Endothelial cell of umbilical vein (primary cell): ENCODE measurements around the gene WWC1. TPM values are rescaled to one million over a fixed set of nuclear protein-coding genes. Genes with fewer than 3 reads are reported as not detected.

Experiments
- BruUV-seq: library from RNA; stranded (reverse); fragments of 400-500 nt; replicated peaks from 2 replicates; lab custom pipeline; 2021; lab: Mats Ljungman, UMichigan
- CTCF ChIA-PET: fragments of 300-600, 350-600 bp; sonication (Branson Sonifier 250); formaldehyde crosslinking; loops from one replicate; lab custom pipeline; 2021; ENCODE audit warnings: antibody characterized with exemption, inconsistent platforms; lab: Charles Lee
- POLR2A ChIA-PET: fragments of 300-600, 350-600 bp; sonication (Branson Sonifier 250); formaldehyde crosslinking; loops from one replicate; lab custom pipeline; 2021; ENCODE audit warnings: antibody characterized with exemption, inconsistent platforms; lab: Charles Lee
- DNase-seq: peaks from one replicate; pipeline ENCODE4 v3.0.0-alpha.2; 2011; ENCODE audit warnings: low read depth, low spot score
- FAIRE-seq: peaks from 2 replicates; lab custom pipeline; 2011; peaks lifted over from hg19 to GRCh38; lab: Jason Lieb, UNC
- H2AFZ ChIP-seq: 2 replicates; pipeline ENCODE4 v1.6.0; 2012; ENCODE audit warnings: low read depth, low read length, control low read depth, inconsistent platforms
- H3K27ac ChIP-seq: 2 replicates; pipeline ENCODE4 v1.5.1; 2011; ENCODE audit warnings: low read depth, mild to moderate bottlenecking, control low read depth, low read length, moderate library complexity; ENCODE audit not compliant: insufficient read depth
- H3K27me3 ChIP-seq, 2 experiments: 2 replicates each; pipeline versions ENCODE4 v1.6.0 to v1.6.1; 2011; ENCODE audit warnings: low read length in 2 of 2, mixed read lengths in 1 of 2; ENCODE audit not compliant: control insufficient read depth in 2 of 2, insufficient read depth in 2 of 2
- H3K36me3 ChIP-seq, 2 experiments: 2 replicates in 1 of 2; 3 replicates in 1 of 2; pipeline ENCODE4 v1.5.1; 2011; ENCODE audit warnings: low read length in 2 of 2, mild to moderate bottlenecking in 1 of 2, moderate library complexity in 1 of 2; ENCODE audit not compliant: control insufficient read depth in 2 of 2, insufficient read depth in 2 of 2; ENCODE audit errors: extremely low read depth in 1 of 2
- H3K4me1 ChIP-seq: 3 replicates; pipeline ENCODE4 v1.5.1; 2011; ENCODE audit warnings: mild to moderate bottlenecking, low read length; ENCODE audit not compliant: control insufficient read depth, insufficient read depth; ENCODE audit errors: extremely low read depth
- H3K4me2 ChIP-seq: 2 replicates; pipeline ENCODE4 v1.6.1; 2011; ENCODE audit warnings: low read length, control low read depth, mixed read lengths; ENCODE audit not compliant: insufficient read depth
- H3K4me3 ChIP-seq, 3 experiments: fragments of 200-600 bp in 1 of 3; sonication (generic), shearing (Covaris generic) in 1 of 3; replicated peaks in 1 of 3; 2 replicates each; pipeline ENCODE4 v1.5.1; 2011 to 2016; ENCODE audit warnings: control low read depth in 3 of 3, low read length in 3 of 3, mild to moderate bottlenecking in 2 of 3, inconsistent platforms in 1 of 3, low read depth in 1 of 3, moderate library complexity in 1 of 3; ENCODE audit not compliant: insufficient read depth in 1 of 3
- H3K79me2 ChIP-seq: 2 replicates; pipeline ENCODE4 v1.6.0; 2012; ENCODE audit warnings: low read length, inconsistent platforms; ENCODE audit not compliant: control insufficient read depth, insufficient read depth
- H3K9ac ChIP-seq: replicated peaks from 2 replicates; pipeline ENCODE3; 2011; ENCODE audit warnings: low read length, control low read depth; ENCODE audit not compliant: insufficient read depth; ENCODE audit errors: extremely low read depth
- H3K9me1 ChIP-seq: replicated peaks from 3 replicates; pipeline ENCODE4 v1.6.0; 2011; ENCODE audit warnings: mild to moderate bottlenecking, low read length; ENCODE audit not compliant: control insufficient read depth, insufficient read depth; ENCODE audit errors: extremely low read depth
- H3K9me3 ChIP-seq: replicated peaks from 2 replicates; pipeline ENCODE4 v1.5.1; 2012; ENCODE audit warnings: low read length, inconsistent platforms; ENCODE audit not compliant: control insufficient read depth, insufficient read depth
- H4K20me1 ChIP-seq: replicated peaks from 2 replicates; pipeline ENCODE3; 2011; ENCODE audit warnings: mild to moderate bottlenecking, low read length; ENCODE audit not compliant: control insufficient read depth, insufficient read depth; ENCODE audit errors: extremely low read depth
- CTCF ChIP-seq, 2 donors: IDR thresholded peaks; 1 replicate in 1 of 2; 2 replicates in 1 of 2; pipeline ENCODE4 v1.5.1; 2011; ENCODE audit warnings: low read length in 2 of 2, mild to moderate bottlenecking in 2 of 2, moderate library complexity in 2 of 2, control low read depth in 1 of 2, inconsistent platforms in 1 of 2, low read depth in 1 of 2; ENCODE audit not compliant: insufficient read depth in 1 of 2; ENCODE audit errors: extremely low read depth in 1 of 2
- EZH2 ChIP-seq: IDR thresholded peaks from 2 replicates; pipeline ENCODE4 v1.6.1; 2012; ENCODE audit warnings: borderline replicate concordance, low read depth, mild to moderate bottlenecking, moderate library complexity, low read length, inconsistent platforms; ENCODE audit not compliant: severe bottlenecking
- FOS ChIP-seq: IDR thresholded peaks from 2 replicates; pipeline ENCODE4 v1.6.1; 2011; ENCODE audit warnings: mild to moderate bottlenecking, low read length, moderate library complexity, borderline replicate concordance; ENCODE audit not compliant: insufficient read depth
- GATA2 ChIP-seq: IDR thresholded peaks from 2 replicates; pipeline ENCODE4 v1.7.0; 2011; ENCODE audit warnings: low read depth, mild to moderate bottlenecking, moderate library complexity, mixed read lengths, low read length; ENCODE audit not compliant: insufficient read length, insufficient read depth
- JUN ChIP-seq: IDR thresholded peaks from 2 replicates; pipeline ENCODE4 v1.6.1; 2011; ENCODE audit warnings: borderline replicate concordance, low read depth; ENCODE audit not compliant: insufficient read length, insufficient read depth
- MYC ChIP-seq: IDR thresholded peaks from one replicate; pipeline ENCODE4 v1.6.1; 2011; ENCODE audit warnings: mild to moderate bottlenecking, low read depth, low read length
- POLR2A ChIP-seq: IDR thresholded peaks from 2 replicates; pipeline ENCODE4 v1.6.1; 2012; ENCODE audit warnings: low read depth, mild to moderate bottlenecking, control low read depth, low read length
- POLR2AphosphoS5 ChIP-seq: IDR thresholded peaks from 2 replicates; pipeline ENCODE4 v1.6.1; 2012; ENCODE audit warnings: low read depth, mild to moderate bottlenecking, control low read depth, low read length, moderate library complexity; ENCODE audit not compliant: insufficient read depth
- dilution Hi-C: fragments of 300-500 bp; cut with MboI; formaldehyde crosslinking; loops from one replicate; pipeline ENCODE4 v1.15.0; 2019; ENCODE audit warnings: low sequenced_read_pairs; ENCODE audit not compliant: extremely low pct_ligation_motif_present
- intact Hi-C: fragments of 100-400 bp; cut with micrococcal nuclease; formaldehyde crosslinking; loops from one replicate; pipeline ENCODE4 v1.10.0; 2022
- polyA plus RNA-seq, 4 experiments: library from polyadenylated mRNA; depleted of rRNA in 3 of 4; stranded (reverse) in 3 of 4; unstranded in 1 of 4; fragments of >200 nt; gene quantifications; 2 replicates each; pipeline versions ENCODE4 v1.2.1 to v1.2.3, GENCODE V29; 2011 to 2012; ENCODE audit warnings: missing spikeins in 1 of 4
- total RNA-seq: library from RNA; stranded (reverse); gene quantifications from 2 replicates; pipeline ENCODE4 v1.2.3, GENCODE V29; 2021
- TF ChIP-seq, protein P1 (sequence below): IDR thresholded peaks from 2 replicates; pipeline ENCODE4 v1.6.1; 2011; ENCODE audit not compliant: insufficient read depth, insufficient read length

Gene WWC1
- total and polyA plus RNA-seq, 2 donors (not counting 3 experiments of a cell fraction or from before 2014, with no cell fraction given), result 0.03 to 0.91 TPM

DNA sequence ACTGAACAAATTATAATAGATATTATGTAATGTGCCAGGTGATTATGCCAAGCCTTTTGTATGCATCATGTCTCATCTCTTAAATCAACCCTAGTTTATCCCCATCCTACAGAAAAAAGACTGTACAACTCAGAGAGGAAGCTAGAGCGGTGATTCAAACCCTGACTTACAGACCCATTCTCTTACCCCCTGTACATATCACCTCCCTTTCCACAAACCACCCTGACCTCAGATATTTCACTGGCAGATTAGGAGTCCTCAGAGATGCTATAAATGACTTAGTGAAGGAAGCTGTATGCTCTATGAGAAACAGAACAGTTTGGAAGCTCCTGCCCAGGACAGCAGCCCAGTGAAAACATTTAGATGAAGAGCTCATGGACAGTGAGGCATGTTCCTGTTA, 115.8 kb downstream of the WWC1 start:
- no TSS peak for BruUV-seq
- no peak for FAIRE-seq
- Histone ChIP-seq H3K36me3 (no peaks in the 10 kb centered on the region), H3K4me3 (no peak overlapping the region), H3K79me2 (no peaks in the 10 kb centered on the region), H3K9ac (no peak overlapping the region), H3K9me1 (no peaks in the 10 kb centered on the region), H2AFZ (no peak overlapping the region), H3K27ac (no peak overlapping the region), H3K4me1 (no peaks in the 10 kb centered on the region), H3K27me3 (no peaks in the 10 kb centered on the region), H3K4me2 (no peak overlapping the region), H3K9me3 (no peaks in the 10 kb centered on the region), H4K20me1 (no peaks in the 10 kb centered on the region)
- ChIA-PET POLR2A (no interaction called here), CTCF (no interaction called here)
- dilution Hi-C loops (no loop called here), intact Hi-C loops (no loop called here)
- TF ChIP-seq MYC (no peak), POLR2AphosphoS5 (no peak), POLR2A (no peak), EZH2 (no peak), FOS (no peak), GATA2 (no peak), JUN (no peak), CTCF (IDR thresholded peaks at IDR 0.05; ENCODE audit: extremely low read depth in 1 of 2, insufficient read depth in 1 of 2, low read depth in 1 of 2, low read length in 2 of 2) (no peak)
- TF ChIP-seq, protein P1, sequence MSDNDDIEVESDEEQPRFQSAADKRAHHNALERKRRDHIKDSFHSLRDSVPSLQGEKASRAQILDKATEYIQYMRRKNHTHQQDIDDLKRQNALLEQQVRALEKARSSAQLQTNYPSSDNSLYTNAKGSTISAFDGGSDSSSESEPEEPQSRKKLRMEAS, result no peak
- DNase-seq, result no peak
